ENCODE measurements around the gene TOM1L2.

TOM1L2 gene

DNA sequence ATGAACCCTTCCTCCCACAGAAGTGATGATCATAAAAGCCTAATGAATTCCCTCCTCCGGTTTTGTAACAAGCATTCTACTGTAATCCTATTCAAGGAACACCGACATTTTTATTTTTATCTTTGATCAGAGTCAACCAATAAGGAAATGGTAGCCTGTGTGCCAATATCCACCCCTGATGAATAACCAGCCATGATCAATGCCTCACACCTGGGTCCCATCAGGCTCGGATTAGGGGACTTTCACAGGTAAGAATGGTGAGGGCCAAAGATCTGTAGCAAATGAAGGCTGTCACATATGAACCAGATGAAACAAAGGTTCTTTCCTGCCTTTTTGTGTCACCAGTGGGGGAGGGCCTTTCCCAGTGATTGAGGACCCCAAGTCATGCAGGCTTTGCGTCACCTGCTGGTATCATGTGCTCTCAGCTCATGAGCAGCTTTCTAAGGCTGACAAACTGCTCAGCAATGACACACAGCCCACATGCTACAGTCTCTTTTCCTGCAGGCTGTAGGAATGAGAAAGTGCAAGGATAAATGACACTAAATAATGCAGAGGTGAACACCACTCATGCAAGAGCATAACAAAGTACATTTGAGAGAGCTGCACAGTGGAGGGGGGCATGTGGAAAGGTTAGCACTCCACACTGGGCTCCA is 34.9 kb downstream of the TOM1L2 start:
- no peak for ATAC-seq (ENCODE audit: insufficient read depth, low read depth)
- DNase-seq = no peak
- Histone ChIP-seq H3K27ac (ENCODE audit: low read length) (no peak overlapping the region), H3K4me1 (ENCODE audit: insufficient read depth, low read length) (no peaks in the 10 kb centered on the region), H3K79me2 (ENCODE audit: insufficient read depth, low read length) (no peaks in the 10 kb centered on the region), H3K4me2 (ENCODE audit: insufficient read depth, low read length) (no peak overlapping the region), H3K27me3 (ENCODE audit: insufficient read depth, low read length, poor library complexity) (no peaks in the 10 kb centered on the region), H4K20me1 (ENCODE audit: insufficient read depth, low read length) (peaks cover 4% of the 10 kb centered on the region; the same call in 1 of the 2 replicates), H3K9me3 (ENCODE audit: insufficient read depth, low read length, severe bottlenecking) (no peaks in the 10 kb centered on the region), H3K36me3 (ENCODE audit: insufficient read depth, low read length) (no peaks in the 10 kb centered on the region), H3K9ac (ENCODE audit: low read depth, low read length) (no peak overlapping the region), H3K4me3 (ENCODE audit: low read depth in 1 of 2, low read length in 2 of 2) (no peak overlapping the region), H2AFZ (ENCODE audit: low read depth, low read length) (no peak overlapping the region)
- no peak for TF ChIP-seq EZH2 (IDR thresholded peaks at IDR 0.05; ENCODE audit: borderline replicate concordance, low read depth, low read length, severe bottlenecking)
- TF ChIP-seq, protein P1, sequence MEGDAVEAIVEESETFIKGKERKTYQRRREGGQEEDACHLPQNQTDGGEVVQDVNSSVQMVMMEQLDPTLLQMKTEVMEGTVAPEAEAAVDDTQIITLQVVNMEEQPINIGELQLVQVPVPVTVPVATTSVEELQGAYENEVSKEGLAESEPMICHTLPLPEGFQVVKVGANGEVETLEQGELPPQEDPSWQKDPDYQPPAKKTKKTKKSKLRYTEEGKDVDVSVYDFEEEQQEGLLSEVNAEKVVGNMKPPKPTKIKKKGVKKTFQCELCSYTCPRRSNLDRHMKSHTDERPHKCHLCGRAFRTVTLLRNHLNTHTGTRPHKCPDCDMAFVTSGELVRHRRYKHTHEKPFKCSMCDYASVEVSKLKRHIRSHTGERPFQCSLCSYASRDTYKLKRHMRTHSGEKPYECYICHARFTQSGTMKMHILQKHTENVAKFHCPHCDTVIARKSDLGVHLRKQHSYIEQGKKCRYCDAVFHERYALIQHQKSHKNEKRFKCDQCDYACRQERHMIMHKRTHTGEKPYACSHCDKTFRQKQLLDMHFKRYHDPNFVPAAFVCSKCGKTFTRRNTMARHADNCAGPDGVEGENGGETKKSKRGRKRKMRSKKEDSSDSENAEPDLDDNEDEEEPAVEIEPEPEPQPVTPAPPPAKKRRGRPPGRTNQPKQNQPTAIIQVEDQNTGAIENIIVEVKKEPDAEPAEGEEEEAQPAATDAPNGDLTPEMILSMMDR (IDR thresholded peaks at IDR 0.05; ENCODE audit: borderline replicate concordance, extremely low read depth, low read length, poor library complexity, severe bottlenecking) = no peak

DNA sequence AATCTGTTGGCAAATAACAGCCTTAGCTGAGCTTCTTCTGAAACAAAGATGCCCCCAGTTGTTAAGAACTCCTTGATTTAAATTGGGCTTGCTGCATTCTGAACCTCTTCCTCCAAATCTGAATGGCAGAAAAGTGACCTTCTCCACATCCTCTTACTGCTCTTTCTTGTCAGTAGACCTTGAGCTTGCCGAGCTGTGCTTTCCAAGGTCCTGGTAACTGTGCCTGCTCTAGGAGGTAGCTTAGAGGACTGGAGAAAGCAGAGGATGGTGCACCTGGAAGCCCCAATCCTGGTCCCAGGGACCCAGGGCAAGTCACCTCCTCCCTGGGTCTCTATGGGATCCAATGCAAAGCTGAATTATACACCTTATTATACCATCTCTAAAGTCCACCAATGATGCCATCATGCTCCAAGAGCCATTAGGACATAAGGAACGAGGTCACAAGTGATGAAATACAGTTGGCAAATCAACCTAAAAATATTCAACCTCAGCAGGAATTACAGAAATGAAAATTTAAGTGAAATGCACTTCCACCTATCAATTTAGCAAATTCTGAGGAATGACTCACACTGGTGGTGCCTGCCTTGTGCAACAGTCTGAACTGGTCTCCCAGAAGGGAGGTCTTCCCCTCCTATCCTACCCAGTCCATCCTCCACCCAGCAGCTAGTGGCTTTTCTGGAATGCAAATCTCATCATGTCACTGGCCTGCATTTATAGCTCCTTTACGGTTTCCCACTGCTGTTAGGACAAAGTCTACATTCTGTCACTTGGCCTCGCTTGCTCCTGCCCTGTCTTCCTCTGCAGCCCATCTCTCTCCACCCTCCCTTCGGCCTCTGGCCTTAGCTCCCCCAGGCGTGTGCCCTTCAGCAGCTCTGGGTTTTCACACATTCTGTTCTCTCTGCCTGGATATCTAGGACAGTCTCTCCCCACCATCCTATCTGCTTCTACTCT is 36.6 kb downstream of the TOM1L2 start:
- no peak for DNase-seq
- Histone ChIP-seq H3K4me1 (ENCODE audit: insufficient read depth, low read length) (no peaks in the 10 kb centered on the region), H3K79me2 (ENCODE audit: insufficient read depth, low read length) (no peaks in the 10 kb centered on the region)

DNA sequence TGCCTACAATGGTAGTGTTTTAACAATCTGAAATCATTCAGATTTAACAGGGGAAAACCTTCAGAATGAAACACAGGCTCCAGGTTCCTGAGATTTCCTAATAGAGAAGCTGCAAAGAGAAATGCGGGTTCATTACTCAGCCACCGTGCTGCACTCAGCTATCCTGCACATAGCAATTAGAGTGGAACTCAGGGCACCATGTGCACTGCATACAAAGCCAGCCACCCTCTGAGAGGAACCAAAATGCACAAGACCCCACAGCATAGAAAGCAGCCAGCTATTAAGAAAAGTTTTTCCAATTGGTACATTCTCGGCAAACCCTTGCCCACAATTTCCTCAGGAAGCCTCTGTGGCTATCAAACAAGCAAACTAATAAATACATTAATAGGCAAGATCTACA is 37.4 kb downstream of the TOM1L2 start:
- no peak for ATAC-seq (ENCODE audit: insufficient read depth, low read depth)
- no peak overlapping the region for H3K4me3 ChIP-seq (ENCODE audit: low read depth in 1 of 2, low read length in 2 of 2)
- no peaks in the 10 kb centered on the region for H3K79me2 ChIP-seq (ENCODE audit: insufficient read depth, low read length)
- TF ChIP-seq EZH2 (IDR thresholded peaks at IDR 0.05; ENCODE audit: borderline replicate concordance, low read depth, low read length, severe bottlenecking) = no peak
- TF ChIP-seq, protein P1 (IDR thresholded peaks at IDR 0.05; ENCODE audit: borderline replicate concordance, extremely low read depth, low read length, poor library complexity, severe bottlenecking) = no peak
- H4K20me1 ChIP-seq (ENCODE audit: insufficient read depth, low read length) = peaks cover 10% of the 10 kb centered on the region; the same call in 1 of the 2 replicates
- no peak for DNase-seq
- H3K9ac ChIP-seq (ENCODE audit: low read depth, low read length) = no peak overlapping the region
- H3K27me3 ChIP-seq (ENCODE audit: insufficient read depth, low read length, poor library complexity) = no peaks in the 10 kb centered on the region
- H3K27ac ChIP-seq (ENCODE audit: low read length) = no peak overlapping the region
- H3K9me3 ChIP-seq (ENCODE audit: insufficient read depth, low read length, severe bottlenecking) = no peaks in the 10 kb centered on the region
- no peaks in the 10 kb centered on the region for H3K36me3 ChIP-seq (ENCODE audit: insufficient read depth, low read length)
- no peak overlapping the region for H3K4me2 ChIP-seq (ENCODE audit: insufficient read depth, low read length)
- no peak overlapping the region for H2AFZ ChIP-seq (ENCODE audit: low read depth, low read length)
- no peaks in the 10 kb centered on the region for H3K4me1 ChIP-seq (ENCODE audit: insufficient read depth, low read length)

More for the DNA sequence above, 36.6 kb downstream of the TOM1L2 start:
- no peak for ATAC-seq (ENCODE audit: insufficient read depth, low read depth)
- Histone ChIP-seq H3K9me3 (ENCODE audit: insufficient read depth, low read length, severe bottlenecking) (no peaks in the 10 kb centered on the region), H4K20me1 (ENCODE audit: insufficient read depth, low read length) (peaks cover 10% of the 10 kb centered on the region; the same call in 1 of the 2 replicates), H3K9ac (ENCODE audit: low read depth, low read length) (no peak overlapping the region), H3K27me3 (ENCODE audit: insufficient read depth, low read length, poor library complexity) (no peaks in the 10 kb centered on the region), H3K27ac (ENCODE audit: low read length) (no peak overlapping the region), H2AFZ (ENCODE audit: low read depth, low read length) (no peak overlapping the region), H3K36me3 (ENCODE audit: insufficient read depth, low read length) (no peaks in the 10 kb centered on the region), H3K4me3 (ENCODE audit: low read depth in 1 of 2, low read length in 2 of 2) (no peak overlapping the region), H3K4me2 (ENCODE audit: insufficient read depth, low read length) (no peak overlapping the region)
- TF ChIP-seq EZH2 (IDR thresholded peaks at IDR 0.05; ENCODE audit: borderline replicate concordance, low read depth, low read length, severe bottlenecking) = no peak
- TF ChIP-seq, protein P1 (IDR thresholded peaks at IDR 0.05; ENCODE audit: borderline replicate concordance, extremely low read depth, low read length, poor library complexity, severe bottlenecking) = no peak
